Thoracic aorta (tissue), 2 donors: ENCODE data around the gene ZNF606. TPM values are rescaled to one million over a fixed set of nuclear protein-coding genes. Genes with fewer than 3 reads are reported as not detected.

ENCODE experiments used
- ATAC-seq: fragments of 150-250 bp; one replicate; pipeline ENCODE4 v1.8.0; 2017; ENCODE audit warnings: low read depth; ENCODE audit not compliant: insufficient number of reproducible peaks, low FRiP score
- DNase-seq: peaks from one replicate; pipeline ENCODE4 v3.0.0-alpha.2; 2020; ENCODE audit warnings: low spot score
- H3K27ac ChIP-seq, 2 donors: fragments of 200-600 bp; sonication (generic); 1 replicate in 1 of 2; 2 replicates in 1 of 2; pipeline ENCODE4 v1.5.1; 2016; ENCODE audit warnings: mild to moderate bottlenecking in 2 of 2, moderate library complexity in 2 of 2
- H3K27me3 ChIP-seq: fragments of 200-600 bp; sonication (generic); replicated peaks from 2 replicates; pipeline ENCODE4 v1.6.0; 2016; ENCODE audit warnings: mild to moderate bottlenecking; ENCODE audit not compliant: insufficient read depth
- H3K36me3 ChIP-seq: fragments of 200-600 bp; sonication (generic); one replicate; pipeline ENCODE4 v1.5.1; 2016
- H3K4me1 ChIP-seq, 2 donors: fragments of 200-600 bp; sonication (generic); 1 replicate in 1 of 2; 2 replicates in 1 of 2; pipeline versions ENCODE4 v1.5.1 to v1.6.0; 2016; ENCODE audit warnings: low read depth in 2 of 2, mild to moderate bottlenecking in 1 of 2; ENCODE audit not compliant: control insufficient read depth in 1 of 2
- H3K4me3 ChIP-seq: fragments of 200-600 bp; sonication (generic); 2 replicates; pipeline ENCODE4 v1.5.1; 2016; ENCODE audit warnings: mild to moderate bottlenecking
- H3K9me3 ChIP-seq: fragments of 200-600 bp; sonication (generic); 2 replicates; pipeline ENCODE4 v1.5.1; 2016
- CTCF ChIP-seq: fragments of 200-600 bp; sonication (generic); IDR thresholded peaks from one replicate; pipeline ENCODE4 v1.5.1; 2019; ENCODE audit warnings: antibody characterized with exemption
- total RNA-seq, 2 donors: library from RNA; depleted of rRNA; stranded (reverse); fragments of >200 nt; gene quantifications; one replicate each; pipeline versions ENCODE4 v1.1.0 to v1.2.3, GENCODE V29; 2016

ZNF606 gene
- total RNA-seq, 2 donors from 2014 or later: 13.7 to 24.5 TPM

GRCh38 chr19:58001895-58002369 is 688 bp downstream of the ZNF606 start:
- TF ChIP-seq CTCF: no peak
- peak overlapping the region; percentile 89 for H3K4me3 ChIP-seq
- DNase-seq (no peak), ATAC-seq (no peak)
- no peaks in the 10 kb centered on the region for H3K27me3 ChIP-seq
- H3K4me1 ChIP-seq: peaks cover 3 to 22% of the 10 kb centered on the region in 2 donors
- H3K27ac ChIP-seq: peak overlapping the region; percentile 73 to 82
- peaks cover 48% of the 10 kb centered on the region for H3K9me3 ChIP-seq
- H3K36me3 ChIP-seq: peaks cover 37% of the 10 kb centered on the region

- TF ChIP-seq CTCF: no peak
- no peaks in the 10 kb centered on the region for H3K27me3 ChIP-seq
- ATAC-seq (no peak), DNase-seq (no peak)
- H3K36me3 ChIP-seq: peaks cover 36% of the 10 kb centered on the region
- H3K9me3 ChIP-seq: peaks cover 41% of the 10 kb centered on the region
- peaks cover 3 to 22% of the 10 kb centered on the region in 2 donors for H3K4me1 ChIP-seq
- H3K27ac ChIP-seq: no peak overlapping the region
- H3K4me3 ChIP-seq: no peak overlapping the region
These were observed 1.9 kb downstream of the ZNF606 start for GRCh38 chr19:58000677-58001076.

- DNase-seq (no peak), ATAC-seq (no peak)
- Histone ChIP-seq H3K9me3 (peaks cover 84% of the 10 kb centered on the region), H3K27ac (no peak overlapping the region), H3K4me3 (no peak overlapping the region), H3K27me3 (no peaks in the 10 kb centered on the region), H3K4me1 (no peaks in the 10 kb centered on the region), H3K36me3 (peaks cover 44% of the 10 kb centered on the region)
- no peak for TF ChIP-seq CTCF
These were observed 9.8 kb downstream of the ZNF606 start for GRCh38 chr19:57992841-57993240.

GRCh38 chr19:57978586-57979289 is 23.9 kb downstream of the ZNF606 start:
- Histone ChIP-seq H3K9me3 (peaks cover 100% of the 10 kb centered on the region), H3K36me3 (peaks cover 74% of the 10 kb centered on the region), H3K27ac (no peak overlapping the region), H3K4me1 (no peaks in the 10 kb centered on the region), H3K4me3 (peak overlapping the region; percentile 25), H3K27me3 (no peaks in the 10 kb centered on the region)
- ATAC-seq (no peak), DNase-seq (no peak)
- no peak for TF ChIP-seq CTCF

- Histone ChIP-seq H3K36me3 (peaks cover 34% of the 10 kb centered on the region), H3K27ac (no peak within 1 kb of the TSS), H3K4me1 (no peaks in the 10 kb centered on the region), H3K9me3 (peaks cover 95% of the 10 kb centered on the region), H3K27me3 (no peaks in the 10 kb centered on the region), H3K4me3 (no peak within 1 kb of the TSS)
- ATAC-seq (no peak), DNase-seq (no peak)
- no peak for TF ChIP-seq CTCF
These were observed 28.2 kb downstream of the ZNF606 start, which contains the start of gene C19orf18 for GRCh38 chr19:57974434-57974833. TSS of gene C19orf18 (minus strand) at chr19:57974534. CDS start at chr19:57974432, 102 bp downstream.
